ENCODE results near the gene ATP8A1. TPM values are rescaled to one million over a fixed set of nuclear protein-coding genes. Genes with fewer than 3 reads are reported as not detected.

Gene ATP8A1
- total and polyA plus RNA-seq, 8 donors, result 21.5 to 60.9 (median 36.6) TPM

DNA sequence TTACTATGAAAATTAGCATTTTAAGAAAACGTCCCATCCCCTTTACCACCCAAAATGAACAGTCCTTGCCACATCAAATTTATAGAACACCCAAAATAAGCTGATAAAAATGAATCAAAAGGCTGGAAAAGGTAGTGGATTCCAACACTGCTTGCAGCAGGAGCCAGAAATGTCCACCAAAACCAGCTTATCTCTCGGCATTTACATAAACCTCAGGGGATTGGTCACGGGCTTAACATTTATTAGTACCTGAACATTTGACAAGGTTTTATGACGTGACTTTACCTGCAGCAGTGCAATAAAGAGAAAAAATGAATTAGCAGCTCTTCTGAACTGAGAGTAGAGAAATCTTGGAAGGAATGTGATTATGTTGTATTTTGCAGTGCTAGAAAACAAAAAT, 31.6 kb downstream of the ATP8A1 start:
- no peak for DNase-seq
- Histone ChIP-seq H3K4me1 (peaks cover 0 to 22% of the 10 kb centered on the region in 2 donors), H3K36me3 (peaks cover 0 to 12% of the 10 kb centered on the region in 2 donors), H3K4me3 (no peak overlapping the region), H3K27me3 (no peaks in the 10 kb centered on the region), H3K27ac (no peak overlapping the region), H3K9me3 (no peaks in the 10 kb centered on the region)
- TF ChIP-seq, protein P1, sequence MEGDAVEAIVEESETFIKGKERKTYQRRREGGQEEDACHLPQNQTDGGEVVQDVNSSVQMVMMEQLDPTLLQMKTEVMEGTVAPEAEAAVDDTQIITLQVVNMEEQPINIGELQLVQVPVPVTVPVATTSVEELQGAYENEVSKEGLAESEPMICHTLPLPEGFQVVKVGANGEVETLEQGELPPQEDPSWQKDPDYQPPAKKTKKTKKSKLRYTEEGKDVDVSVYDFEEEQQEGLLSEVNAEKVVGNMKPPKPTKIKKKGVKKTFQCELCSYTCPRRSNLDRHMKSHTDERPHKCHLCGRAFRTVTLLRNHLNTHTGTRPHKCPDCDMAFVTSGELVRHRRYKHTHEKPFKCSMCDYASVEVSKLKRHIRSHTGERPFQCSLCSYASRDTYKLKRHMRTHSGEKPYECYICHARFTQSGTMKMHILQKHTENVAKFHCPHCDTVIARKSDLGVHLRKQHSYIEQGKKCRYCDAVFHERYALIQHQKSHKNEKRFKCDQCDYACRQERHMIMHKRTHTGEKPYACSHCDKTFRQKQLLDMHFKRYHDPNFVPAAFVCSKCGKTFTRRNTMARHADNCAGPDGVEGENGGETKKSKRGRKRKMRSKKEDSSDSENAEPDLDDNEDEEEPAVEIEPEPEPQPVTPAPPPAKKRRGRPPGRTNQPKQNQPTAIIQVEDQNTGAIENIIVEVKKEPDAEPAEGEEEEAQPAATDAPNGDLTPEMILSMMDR (IDR thresholded peaks at IDR 0.05), result no peak
- intact Hi-C loops (cut with DNase I), result no loop called here
- no peak for ATAC-seq

DNA sequence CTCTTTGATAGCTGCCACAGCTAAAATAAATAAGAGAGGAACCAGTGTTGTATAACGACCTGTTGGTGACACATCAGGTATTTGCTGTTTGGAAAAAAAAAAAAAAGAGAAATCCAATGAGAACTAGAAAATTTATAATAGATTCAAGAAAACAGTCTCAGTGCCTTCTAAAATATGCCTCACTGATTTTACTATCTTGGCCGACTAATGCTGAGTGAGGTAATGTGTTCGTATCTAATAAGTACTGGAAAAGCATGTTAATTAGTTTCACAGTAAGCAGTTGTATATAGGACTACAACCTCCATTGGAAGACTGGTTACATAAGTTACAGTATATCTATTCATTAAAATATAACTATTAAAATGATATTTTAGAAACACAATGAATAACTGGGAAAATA, 32.4 kb downstream of the ATP8A1 start:
- DNase-seq, result no peak
- no peak for ATAC-seq
- peaks cover 0 to 12% of the 10 kb centered on the region in 2 donors for H3K36me3 ChIP-seq
- no peak overlapping the region for H3K4me3 ChIP-seq
- H3K27me3 ChIP-seq, result no peaks in the 10 kb centered on the region
- intact Hi-C loops (cut with DNase I), result no loop called here
- peaks cover 0 to 22% of the 10 kb centered on the region in 2 donors for H3K4me1 ChIP-seq
- no peaks in the 10 kb centered on the region for H3K9me3 ChIP-seq
- H3K27ac ChIP-seq, result no peak overlapping the region
- TF ChIP-seq, protein P1 (IDR thresholded peaks at IDR 0.05), result no peak

DNA sequence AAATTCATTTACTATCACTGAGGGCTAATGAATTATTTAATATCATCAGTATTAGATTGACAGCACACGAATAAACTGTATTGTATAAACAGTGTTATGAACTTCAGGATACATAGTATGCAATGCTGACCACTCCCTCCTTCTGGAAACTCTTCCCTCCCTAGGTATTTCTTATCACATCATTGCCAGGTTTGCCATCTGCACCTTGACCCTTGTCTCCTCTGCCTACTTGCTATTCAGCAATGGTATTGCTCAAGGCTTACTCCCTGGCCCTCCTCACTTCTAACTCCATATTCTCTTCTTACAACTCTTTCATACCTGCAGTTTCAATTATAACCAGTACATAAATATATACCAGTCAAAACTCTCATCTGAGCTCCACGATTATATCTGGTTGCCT, 38.9 kb downstream of the ATP8A1 start:
- no peak for DNase-seq
- Histone ChIP-seq H3K36me3 (peaks cover 0 to 13% of the 10 kb centered on the region in 2 donors), H3K4me1 (no peaks in the 10 kb centered on the region), H3K27ac (no peak overlapping the region), H3K4me3 (no peak overlapping the region), H3K27me3 (no peaks in the 10 kb centered on the region), H3K9me3 (no peaks in the 10 kb centered on the region)
- ATAC-seq, result no peak
- intact Hi-C loops (cut with DNase I), result no loop called here
- TF ChIP-seq, protein P1 (IDR thresholded peaks at IDR 0.05), result no peak

DNA sequence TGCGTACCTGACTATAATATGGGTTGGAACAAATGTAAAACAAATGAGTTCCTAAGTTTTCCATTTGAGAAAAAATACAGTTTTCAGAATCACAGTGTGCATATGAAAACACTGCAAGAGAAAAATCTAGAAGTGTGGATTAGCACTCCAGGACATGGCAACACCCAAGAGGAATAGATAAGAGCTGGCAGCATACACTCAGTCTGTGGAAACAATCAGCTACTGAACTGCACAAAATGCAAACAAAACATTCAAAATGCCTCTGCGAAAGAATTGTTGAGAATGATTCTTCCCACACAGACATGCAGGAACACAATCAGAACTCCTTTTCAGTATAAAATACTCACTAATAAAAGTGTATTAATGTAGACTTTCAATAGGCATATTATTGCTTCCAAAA, 39.9 kb downstream of the ATP8A1 start:
- intact Hi-C loops (cut with DNase I), result no loop called here
- Histone ChIP-seq H3K36me3 (peaks cover 0 to 9% of the 10 kb centered on the region in 2 donors), H3K4me1 (no peaks in the 10 kb centered on the region), H3K9me3 (no peaks in the 10 kb centered on the region), H3K27ac (no peak overlapping the region), H3K4me3 (no peak overlapping the region), H3K27me3 (no peaks in the 10 kb centered on the region)
- ATAC-seq (peak; percentile 45), DNase-seq (no peak)
- TF ChIP-seq, protein P1 (IDR thresholded peaks at IDR 0.05), result no peak

DNA sequence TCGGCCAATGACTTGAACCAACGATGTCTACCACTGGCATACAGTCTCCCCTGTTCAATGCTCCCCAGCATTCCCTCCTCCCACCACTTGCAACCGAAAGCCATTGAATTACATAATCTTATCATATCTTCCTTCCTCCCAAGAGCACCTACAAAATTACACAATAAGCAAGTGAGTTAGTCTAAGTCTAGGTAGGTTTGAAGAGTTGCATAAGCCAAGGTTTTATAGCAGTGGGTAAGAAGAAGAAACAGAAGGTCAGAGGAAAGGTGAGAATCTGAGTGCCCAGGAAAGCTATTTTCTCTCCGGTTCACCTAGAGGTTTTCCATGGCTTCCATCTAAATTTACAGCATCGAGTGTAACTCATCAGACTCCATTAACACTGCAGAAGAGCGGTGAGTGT, 40.3 kb downstream of the ATP8A1 start:
- ATAC-seq, result no peak
- intact Hi-C loops (cut with DNase I), result no loop called here
- H3K4me1 ChIP-seq, result no peaks in the 10 kb centered on the region

More for the DNA sequence above, 40.3 kb downstream of the ATP8A1 start:
- no peak overlapping the region for H3K27ac ChIP-seq
- H3K36me3 ChIP-seq, result peaks cover 0 to 9% of the 10 kb centered on the region in 2 donors
- TF ChIP-seq, protein P1 (IDR thresholded peaks at IDR 0.05), result no peak
- H3K9me3 ChIP-seq, result no peaks in the 10 kb centered on the region
- no peaks in the 10 kb centered on the region for H3K27me3 ChIP-seq
- DNase-seq, result no peak
- H3K4me3 ChIP-seq, result no peak overlapping the region
